ENCODE data around the gene TCFL5.

The TCFL5 gene

DNA sequence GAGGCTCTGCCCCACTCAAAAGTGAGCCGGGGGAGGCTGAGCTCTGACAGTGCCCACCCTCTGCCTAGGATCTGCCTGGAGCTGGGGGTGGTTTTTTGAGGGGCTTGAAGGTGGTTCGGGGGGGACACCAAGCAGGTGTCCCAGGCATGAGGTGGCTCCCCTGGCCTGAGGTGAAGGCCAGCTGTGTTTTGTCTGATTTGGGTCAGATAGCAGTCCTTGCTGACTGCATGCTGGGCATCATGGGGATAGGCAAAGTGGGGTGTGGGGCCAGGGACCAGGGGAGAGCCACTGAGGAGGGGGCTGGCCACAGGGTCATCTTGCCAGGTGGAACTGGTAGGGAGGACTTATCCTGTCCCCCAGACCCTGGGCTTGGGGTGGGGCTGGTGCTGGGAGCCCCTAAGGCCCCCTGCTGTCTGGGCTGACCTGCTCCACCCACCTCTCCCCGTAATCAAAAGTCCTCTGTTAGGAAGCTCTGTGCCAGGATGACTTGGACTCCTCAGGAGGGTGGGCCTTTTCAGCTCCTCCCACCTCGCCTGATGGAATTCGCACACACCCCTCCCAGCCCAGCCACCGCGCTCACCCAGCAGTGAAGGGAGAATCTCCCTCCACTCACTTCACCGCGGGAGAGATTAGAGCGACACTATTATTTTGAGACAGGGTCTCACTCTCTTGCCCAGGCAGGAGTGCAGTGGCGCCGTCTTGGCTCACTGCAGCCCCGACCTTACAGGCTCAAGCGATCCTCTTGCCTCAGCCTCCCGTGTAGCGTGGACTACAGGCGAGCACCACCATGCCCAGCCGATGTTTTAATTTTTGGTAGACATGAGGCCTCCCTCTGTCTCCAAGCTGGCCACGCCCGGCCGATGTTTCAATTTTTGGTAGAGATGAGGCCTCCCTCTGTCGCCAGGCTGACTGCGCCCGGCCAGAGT, 46.3 kb downstream of the TCFL5 start:
- Histone ChIP-seq H3K23ac (ENCODE audit: low read length in 2 of 2) (peak overlapping the region in 1 of 2 experiments; percentile 54), H3K18ac (ENCODE audit: low read depth in 1 of 2, low read length in 2 of 2) (peak overlapping the region in 1 of 2 experiments; percentile 49), H3K9me3 (ENCODE audit: control insufficient read depth, low read length) (no peaks in the 10 kb centered on the region), H3K27ac (ENCODE audit: low read length, poor library complexity, severe bottlenecking) (no peak overlapping the region), H4K8ac (ENCODE audit: low read length) (no peak overlapping the region), H3K27me3 (ENCODE audit: control insufficient read depth in 1 of 2, insufficient read depth in 1 of 2, low read length in 2 of 2) (peaks cover 25 to 39% of the 10 kb centered on the region in 2 experiments), H3K79me1 (replicated peaks; ENCODE audit: low read length, poor library complexity, severe bottlenecking) (peaks cover 6% of the 10 kb centered on the region), H2BK12ac (ENCODE audit: low read length in 2 of 2) (no peak overlapping the region), H4K91ac (ENCODE audit: low read length) (peak overlapping the region; percentile 41), H2BK120ac (ENCODE audit: low read depth, low read length) (no peak overlapping the region), H3K4ac (ENCODE audit: low read depth in 1 of 2, low read length in 2 of 2) (no peak overlapping the region), H2AFZ (ENCODE audit: low read depth, low read length) (no peak overlapping the region), H2BK5ac (ENCODE audit: low read depth, low read length, poor library complexity, severe bottlenecking) (no peak overlapping the region), H3K36me3 (ENCODE audit: control insufficient read depth in 1 of 2, insufficient read depth in 2 of 2, low read depth in 1 of 2, low read length in 2 of 2) (peaks cover 24 to 44% of the 10 kb centered on the region in 2 experiments), H3K14ac (ENCODE audit: low read length in 2 of 2) (peak overlapping the region in 1 of 2 experiments; percentile 57), H3K4me3 (ENCODE audit: insufficient read depth in 1 of 2, low read depth in 1 of 2, low read length in 2 of 2) (peak overlapping the region in 1 of 2 experiments; percentile 28), H3K4me2 (ENCODE audit: low read length, poor library complexity, severe bottlenecking) (no peak overlapping the region), H3K9ac (ENCODE audit: low read length) (no peak overlapping the region), H2BK15ac (ENCODE audit: low read depth, poor library complexity, severe bottlenecking) (no peak overlapping the region), H3K4me1 (ENCODE audit: control insufficient read depth, insufficient read depth, low read depth, low read length) (peaks cover 50% of the 10 kb centered on the region), H2AK5ac (ENCODE audit: low read length, severe bottlenecking) (no peak overlapping the region)
- WGBS: 28% methylated on average over 24 of the region's 24 CpGs
- peak; percentile 44 for DNase-seq

DNA sequence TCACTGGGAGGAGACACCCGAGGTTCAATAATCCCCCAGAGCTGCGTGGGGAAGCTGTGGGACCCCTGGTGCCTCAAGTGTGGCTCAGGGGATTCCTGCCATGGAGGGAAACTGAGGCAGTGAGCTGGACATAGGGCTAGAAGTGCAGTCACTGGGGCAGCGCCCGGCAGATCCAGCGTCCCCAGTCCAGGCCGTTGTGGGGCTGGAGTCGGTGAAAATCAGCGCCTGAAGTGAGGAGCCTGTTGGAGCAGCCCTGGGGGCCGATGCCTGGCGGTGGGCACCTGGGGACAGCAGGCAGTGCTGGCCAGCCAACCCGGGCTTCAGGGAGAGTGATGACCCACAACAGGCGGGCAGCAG, 46.9 kb downstream of the TCFL5 start:
- Histone ChIP-seq H3K27ac (ENCODE audit: low read length, poor library complexity, severe bottlenecking) (no peak overlapping the region), H2BK5ac (ENCODE audit: low read depth, low read length, poor library complexity, severe bottlenecking) (no peak overlapping the region), H3K27me3 (ENCODE audit: control insufficient read depth in 1 of 2, insufficient read depth in 1 of 2, low read length in 2 of 2) (peaks cover 25 to 36% of the 10 kb centered on the region in 2 experiments), H3K9me3 (ENCODE audit: control insufficient read depth, low read length) (no peaks in the 10 kb centered on the region), H2AK5ac (ENCODE audit: low read length, severe bottlenecking) (no peak overlapping the region), H3K9ac (ENCODE audit: low read length) (no peak overlapping the region), H2BK15ac (ENCODE audit: low read depth, poor library complexity, severe bottlenecking) (no peak overlapping the region), H3K14ac (ENCODE audit: low read length in 2 of 2) (no peak overlapping the region), H4K91ac (ENCODE audit: low read length) (no peak overlapping the region), H2AFZ (ENCODE audit: low read depth, low read length) (no peak overlapping the region), H2BK12ac (ENCODE audit: low read length in 2 of 2) (no peak overlapping the region), H3K36me3 (ENCODE audit: control insufficient read depth in 1 of 2, insufficient read depth in 2 of 2, low read depth in 1 of 2, low read length in 2 of 2) (peaks cover 30 to 50% of the 10 kb centered on the region in 2 experiments), H3K4me1 (ENCODE audit: control insufficient read depth, insufficient read depth, low read depth, low read length) (peaks cover 47% of the 10 kb centered on the region), H3K23ac (ENCODE audit: low read length in 2 of 2) (no peak overlapping the region), H3K4ac (ENCODE audit: low read depth in 1 of 2, low read length in 2 of 2) (no peak overlapping the region), H4K8ac (ENCODE audit: low read length) (no peak overlapping the region), H3K79me1 (replicated peaks; ENCODE audit: low read length, poor library complexity, severe bottlenecking) (peaks cover 9% of the 10 kb centered on the region), H3K18ac (ENCODE audit: low read depth in 1 of 2, low read length in 2 of 2) (no peak overlapping the region), H3K4me3 (ENCODE audit: insufficient read depth in 1 of 2, low read depth in 1 of 2, low read length in 2 of 2) (peak overlapping the region in 1 of 2 experiments; percentile 10), H3K4me2 (ENCODE audit: low read length, poor library complexity, severe bottlenecking) (no peak overlapping the region), H2BK120ac (ENCODE audit: low read depth, low read length) (no peak overlapping the region)
- WGBS: 86% methylated on average over 12 of the region's 12 CpGs
- DNase-seq: no peak

DNA sequence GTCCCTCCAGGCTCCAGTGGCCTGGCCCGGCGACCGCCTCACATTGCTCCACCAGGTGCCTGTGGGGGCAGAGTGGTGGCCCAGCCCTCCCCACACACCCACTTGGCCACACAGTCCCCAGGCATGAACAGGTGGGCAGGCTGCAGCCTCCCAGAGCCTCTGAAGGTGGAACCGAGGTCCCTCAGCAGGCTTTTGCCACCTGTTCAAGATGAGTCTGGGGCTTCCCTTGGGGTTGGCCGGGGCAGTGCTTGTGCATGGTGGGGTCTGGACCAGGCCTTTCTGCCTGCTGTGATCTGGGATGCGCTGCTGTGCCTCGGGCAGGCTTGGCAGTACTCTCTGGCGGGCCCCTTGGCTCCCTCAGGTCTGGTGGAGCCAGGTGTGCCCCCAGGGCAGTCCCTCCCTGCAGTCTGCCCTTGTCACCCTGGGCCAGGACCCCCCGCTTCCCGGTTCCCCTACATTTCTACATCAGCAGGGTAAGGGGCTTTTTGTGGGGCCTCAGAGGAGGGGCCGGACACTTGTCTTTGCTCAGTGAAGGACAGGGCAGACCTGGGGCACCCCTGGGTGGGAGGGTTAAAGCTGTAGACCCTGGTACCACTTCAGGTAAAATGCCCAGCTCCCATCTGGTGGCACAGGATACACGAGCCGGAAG, 47.4 kb downstream of the TCFL5 start:
- Histone ChIP-seq H3K27ac (ENCODE audit: low read length, poor library complexity, severe bottlenecking) (no peak overlapping the region), H4K8ac (ENCODE audit: low read length) (no peak overlapping the region), H2AK5ac (ENCODE audit: low read length, severe bottlenecking) (no peak overlapping the region), H3K14ac (ENCODE audit: low read length in 2 of 2) (no peak overlapping the region), H2BK15ac (ENCODE audit: low read depth, poor library complexity, severe bottlenecking) (no peak overlapping the region), H3K4me1 (ENCODE audit: control insufficient read depth, insufficient read depth, low read depth, low read length) (peaks cover 42% of the 10 kb centered on the region), H4K91ac (ENCODE audit: low read length) (no peak overlapping the region), H3K9me3 (ENCODE audit: control insufficient read depth, low read length) (no peaks in the 10 kb centered on the region), H2BK120ac (ENCODE audit: low read depth, low read length) (no peak overlapping the region), H2AFZ (ENCODE audit: low read depth, low read length) (no peak overlapping the region), H3K4me2 (ENCODE audit: low read length, poor library complexity, severe bottlenecking) (no peak overlapping the region), H3K36me3 (ENCODE audit: control insufficient read depth in 1 of 2, insufficient read depth in 2 of 2, low read depth in 1 of 2, low read length in 2 of 2) (peaks cover 35 to 55% of the 10 kb centered on the region in 2 experiments), H3K9ac (ENCODE audit: low read length) (no peak overlapping the region), H3K18ac (ENCODE audit: low read depth in 1 of 2, low read length in 2 of 2) (no peak overlapping the region), H2BK5ac (ENCODE audit: low read depth, low read length, poor library complexity, severe bottlenecking) (no peak overlapping the region), H3K4me3 (ENCODE audit: insufficient read depth in 1 of 2, low read depth in 1 of 2, low read length in 2 of 2) (no peak overlapping the region), H3K23ac (ENCODE audit: low read length in 2 of 2) (no peak overlapping the region), H3K27me3 (ENCODE audit: control insufficient read depth in 1 of 2, insufficient read depth in 1 of 2, low read length in 2 of 2) (peaks cover 25 to 36% of the 10 kb centered on the region in 2 experiments), H3K4ac (ENCODE audit: low read depth in 1 of 2, low read length in 2 of 2) (no peak overlapping the region), H3K79me1 (replicated peaks; ENCODE audit: low read length, poor library complexity, severe bottlenecking) (peaks cover 13% of the 10 kb centered on the region), H2BK12ac (ENCODE audit: low read length in 2 of 2) (no peak overlapping the region)
- no peak for DNase-seq
- WGBS: 91% methylated on average over 10 of the region's 13 CpGs

- Histone ChIP-seq H2AFZ (ENCODE audit: low read depth, low read length) (no peak overlapping the region), H3K27ac (ENCODE audit: low read length, poor library complexity, severe bottlenecking) (no peak overlapping the region), H3K36me3 (ENCODE audit: control insufficient read depth in 1 of 2, insufficient read depth in 2 of 2, low read depth in 1 of 2, low read length in 2 of 2) (peaks cover 39 to 59% of the 10 kb centered on the region in 2 experiments), H2BK5ac (ENCODE audit: low read depth, low read length, poor library complexity, severe bottlenecking) (no peak overlapping the region), H3K79me1 (replicated peaks; ENCODE audit: low read length, poor library complexity, severe bottlenecking) (peaks cover 16% of the 10 kb centered on the region), H3K4me3 (ENCODE audit: insufficient read depth in 1 of 2, low read depth in 1 of 2, low read length in 2 of 2) (no peak overlapping the region), H2BK12ac (ENCODE audit: low read length in 2 of 2) (no peak overlapping the region), H3K18ac (ENCODE audit: low read depth in 1 of 2, low read length in 2 of 2) (no peak overlapping the region), H3K9me3 (ENCODE audit: control insufficient read depth, low read length) (no peaks in the 10 kb centered on the region), H2AK5ac (ENCODE audit: low read length, severe bottlenecking) (no peak overlapping the region), H4K91ac (ENCODE audit: low read length) (no peak overlapping the region), H3K4ac (ENCODE audit: low read depth in 1 of 2, low read length in 2 of 2) (no peak overlapping the region), H3K9ac (ENCODE audit: low read length) (no peak overlapping the region), H3K4me2 (ENCODE audit: low read length, poor library complexity, severe bottlenecking) (no peak overlapping the region), H2BK120ac (ENCODE audit: low read depth, low read length) (no peak overlapping the region), H4K8ac (ENCODE audit: low read length) (no peak overlapping the region), H2BK15ac (ENCODE audit: low read depth, poor library complexity, severe bottlenecking) (no peak overlapping the region), H3K27me3 (ENCODE audit: control insufficient read depth in 1 of 2, insufficient read depth in 1 of 2, low read length in 2 of 2) (peaks cover 25 to 36% of the 10 kb centered on the region in 2 experiments), H3K23ac (ENCODE audit: low read length in 2 of 2) (no peak overlapping the region), H3K4me1 (ENCODE audit: control insufficient read depth, insufficient read depth, low read depth, low read length) (peaks cover 36% of the 10 kb centered on the region), H3K14ac (ENCODE audit: low read length in 2 of 2) (no peak overlapping the region)
- DNase-seq: no peak
- 85% methylated on average over 11 of the region's 13 CpGs for WGBS
Measured at GRCh38 chr20:62813588-62813987, 48.0 kb downstream of the TCFL5 start.

Data from mesenchymal stem cell (in vitro differentiated cells and primary cell).